CD4-positive, alpha-beta T cell treated with Interleukin-12 subunit alpha and Interleukin-12 subunit beta, for 1 hour (primary cell): ENCODE results near the gene PPHLN1.

ENCODE experiments used
- DNase-seq: peaks from one replicate; pipeline ENCODE4 v3.0.0-alpha.2; 2020

The PPHLN1 gene, protein sequence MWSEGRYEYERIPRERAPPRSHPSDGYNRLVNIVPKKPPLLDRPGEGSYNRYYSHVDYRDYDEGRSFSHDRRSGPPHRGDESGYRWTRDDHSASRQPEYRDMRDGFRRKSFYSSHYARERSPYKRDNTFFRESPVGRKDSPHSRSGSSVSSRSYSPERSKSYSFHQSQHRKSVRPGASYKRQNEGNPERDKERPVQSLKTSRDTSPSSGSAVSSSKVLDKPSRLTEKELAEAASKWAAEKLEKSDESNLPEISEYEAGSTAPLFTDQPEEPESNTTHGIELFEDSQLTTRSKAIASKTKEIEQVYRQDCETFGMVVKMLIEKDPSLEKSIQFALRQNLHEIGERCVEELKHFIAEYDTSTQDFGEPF

DNA sequence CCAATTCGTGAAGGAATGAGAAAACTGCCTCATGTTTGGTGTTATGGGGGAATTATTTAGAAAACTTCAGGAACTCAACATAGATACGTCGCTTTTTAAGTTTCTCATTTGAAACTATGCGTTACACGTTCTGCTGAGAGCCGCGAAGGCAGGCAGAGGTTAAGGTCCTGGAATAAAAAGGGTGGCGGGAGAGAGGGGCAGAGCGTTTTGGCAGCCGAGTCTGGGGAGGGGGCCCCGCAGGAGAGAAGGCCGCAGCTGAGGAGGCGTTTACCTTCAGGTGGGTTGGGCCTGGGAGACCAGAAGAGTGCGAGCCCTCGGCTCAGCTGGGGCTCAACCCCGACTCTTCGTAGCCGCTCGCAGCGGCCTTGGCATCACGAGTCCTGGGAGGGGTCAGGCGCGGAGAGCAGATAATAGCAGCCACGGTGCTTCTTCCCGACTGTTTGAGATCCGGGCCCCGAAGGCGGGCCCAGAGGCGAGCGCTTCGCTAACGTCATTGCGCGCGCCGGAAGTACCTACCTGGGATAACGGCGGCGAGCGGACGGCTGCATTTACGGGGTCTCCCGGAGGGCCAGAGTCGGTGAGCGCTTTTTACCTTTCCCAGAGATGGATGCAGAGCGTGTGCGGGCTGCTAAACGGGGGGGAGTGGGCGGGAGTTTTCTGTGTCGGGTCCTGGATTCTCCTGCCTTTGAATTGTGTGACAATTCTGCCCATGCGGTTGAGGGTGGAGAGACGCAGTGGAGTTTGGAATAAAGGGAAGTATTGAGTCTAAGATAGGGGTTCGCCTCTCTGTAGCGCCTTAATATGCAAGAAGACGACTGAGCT lies at the start of gene PPHLN1, which contains the start of gene ZCRB1:
Gene PPHLN1 (plus strand): TSS at position 515 of the 822 bp plus-strand sequence. CDS start 9,736 bp downstream, outside the sequence.
Gene ZCRB1 (minus strand): TSS at position 442 of the 822 bp plus-strand sequence. CDS start 1,992 bp downstream, outside the sequence.
- peak; percentile 82 for DNase-seq

DNA sequence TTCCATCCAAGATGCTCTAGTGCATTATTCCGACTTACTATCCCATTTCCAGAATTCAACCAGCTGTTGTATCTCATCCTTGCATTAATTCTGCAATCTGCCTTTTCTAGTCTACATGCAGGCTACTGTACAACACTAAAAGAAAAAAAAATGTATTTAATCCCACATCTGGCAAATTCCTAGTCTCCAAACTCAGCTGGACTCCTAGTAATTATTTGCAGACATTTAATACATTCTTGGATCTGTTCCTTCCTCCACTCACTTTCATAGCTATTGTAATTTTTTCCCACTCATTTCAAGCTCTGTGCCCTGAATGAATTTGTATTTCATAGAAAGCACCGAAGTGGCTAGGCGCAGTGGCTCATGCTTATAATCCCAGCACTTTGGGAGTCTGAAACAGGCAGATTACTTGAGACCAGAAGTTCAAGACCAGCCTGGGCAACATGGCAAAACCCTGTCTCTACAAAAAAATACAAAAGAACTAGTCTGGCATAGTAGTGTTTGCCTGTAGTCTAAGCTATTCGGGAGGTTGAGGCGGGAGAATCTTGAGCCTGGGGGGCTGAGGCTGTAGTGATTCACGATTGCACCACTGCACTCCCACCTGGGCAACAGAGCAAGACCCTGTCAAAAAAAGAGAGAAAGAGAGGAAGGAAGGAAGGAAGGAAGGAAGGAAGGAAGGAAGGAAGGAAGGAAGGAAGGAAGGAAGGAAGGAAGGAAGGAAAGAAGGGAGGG lies 48.4 kb upstream of the PPHLN1 start:
- DNase-seq: no peak

DNA sequence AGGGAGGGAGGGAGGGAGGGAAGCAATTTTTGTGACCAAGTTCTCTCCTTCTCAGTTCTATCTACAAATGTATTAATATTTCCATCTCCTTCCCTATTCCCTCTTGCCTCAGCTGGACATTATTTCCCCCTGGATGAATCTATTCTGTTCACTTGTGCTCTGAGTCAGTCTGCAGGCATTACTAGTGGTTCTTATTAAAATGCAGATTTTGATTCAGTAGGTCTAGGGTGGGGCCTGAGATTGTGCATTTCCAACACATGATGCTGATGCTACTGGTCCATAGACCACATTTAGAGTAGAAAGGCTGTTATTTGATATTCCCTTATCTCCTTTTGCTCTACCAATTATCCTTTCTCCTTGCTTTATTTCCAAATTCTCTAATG lies 47.8 kb upstream of the PPHLN1 start:
- DNase-seq: no peak

DNA sequence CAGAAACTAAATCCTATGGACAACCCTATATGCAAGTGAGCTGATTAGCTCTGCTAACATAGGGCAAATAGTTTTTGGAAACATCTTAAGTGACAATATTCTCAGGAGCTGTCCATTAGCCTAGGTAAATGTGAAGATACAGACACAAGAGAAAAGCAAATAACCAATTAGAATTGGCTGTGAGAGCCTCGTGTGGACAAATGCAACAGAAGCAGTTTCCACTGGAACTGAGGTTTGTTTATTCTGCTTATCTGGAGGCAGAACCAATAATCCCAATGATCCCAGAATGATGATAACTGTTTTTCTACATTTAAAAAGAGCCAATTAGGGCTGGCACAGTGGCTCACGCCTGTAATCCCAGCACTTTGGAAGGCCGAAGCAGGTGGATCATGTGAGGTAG lies 44.7 kb upstream of the PPHLN1 start:
- no peak for DNase-seq

DNA sequence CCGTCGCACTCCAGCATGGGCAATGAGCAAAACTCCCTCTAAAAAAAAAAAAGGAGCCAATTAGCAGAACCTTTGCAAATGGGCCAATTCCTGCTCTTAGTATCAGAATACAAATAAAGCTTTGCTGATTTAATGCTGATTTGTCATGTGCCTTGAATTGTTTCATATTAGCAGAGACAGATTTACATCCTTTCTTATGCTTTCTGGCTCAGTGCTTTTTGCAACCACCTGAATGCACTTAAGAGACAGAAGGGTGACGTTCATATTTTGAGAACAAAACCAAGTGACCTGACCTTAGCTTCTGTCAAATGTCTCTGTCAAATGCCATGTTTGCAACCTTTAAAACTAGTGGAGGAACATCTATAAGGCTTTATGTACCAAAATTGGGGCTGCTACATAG lies 44.1 kb upstream of the PPHLN1 start:
- DNase-seq: no peak

DNA sequence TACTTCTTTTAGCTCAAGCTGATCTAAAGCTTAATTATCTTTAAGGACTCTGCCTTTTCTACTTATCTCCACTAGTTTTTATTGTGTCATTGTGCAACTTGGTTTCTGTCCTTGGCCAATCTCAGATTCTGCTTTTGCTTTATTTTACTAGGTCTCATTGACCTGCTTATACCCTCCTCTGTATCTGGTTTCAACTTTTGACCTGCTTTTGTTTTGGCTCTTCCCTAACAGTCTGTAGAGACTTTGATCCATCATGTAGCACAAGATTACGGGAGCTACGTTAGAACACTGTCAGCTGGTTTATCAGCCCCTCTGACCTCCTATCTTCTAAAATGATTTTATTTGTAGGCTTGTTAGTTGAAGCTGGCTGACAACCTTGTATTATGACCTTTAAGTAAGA lies 43.7 kb upstream of the PPHLN1 start:
- DNase-seq: no peak

DNA sequence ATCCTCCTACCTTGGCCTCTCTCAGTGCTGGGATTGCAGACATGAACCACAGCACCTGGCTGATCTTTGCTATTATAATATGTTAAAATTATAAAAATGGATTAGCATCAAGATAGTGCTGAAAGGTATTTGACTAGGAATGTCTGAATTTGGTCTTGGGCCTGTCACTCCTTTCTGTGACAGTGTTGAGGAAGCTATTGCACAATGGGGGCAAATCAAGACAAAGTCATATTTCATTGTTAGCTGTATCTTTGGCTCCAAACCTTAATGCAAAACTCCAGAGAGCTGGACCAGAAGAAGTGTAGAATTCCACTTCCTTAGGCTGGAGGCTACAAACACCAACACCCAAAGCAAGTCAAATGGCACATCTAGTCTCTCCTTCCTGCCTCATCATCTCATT lies 42.2 kb upstream of the PPHLN1 start:
- DNase-seq: no peak

DNA sequence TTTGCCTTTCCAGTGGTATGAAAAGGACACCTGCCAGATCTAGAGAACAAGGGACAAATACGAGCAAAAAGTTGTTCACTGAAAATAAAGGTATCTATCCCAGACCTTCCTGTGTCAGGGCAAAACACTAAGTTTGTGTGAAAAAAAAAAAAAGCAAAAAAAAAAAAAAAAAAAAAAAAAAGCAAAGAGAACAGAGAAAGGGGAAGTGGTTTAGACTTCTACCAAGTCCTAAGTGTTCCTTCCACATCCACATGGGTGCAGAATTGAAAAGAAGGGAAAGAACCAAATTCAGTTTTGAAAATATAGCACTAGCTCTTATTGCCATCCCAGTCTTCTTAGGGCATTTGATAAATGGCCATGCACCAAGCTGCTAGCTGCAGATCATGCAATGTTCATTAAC lies 41.8 kb upstream of the PPHLN1 start:
- DNase-seq: no peak

DNA sequence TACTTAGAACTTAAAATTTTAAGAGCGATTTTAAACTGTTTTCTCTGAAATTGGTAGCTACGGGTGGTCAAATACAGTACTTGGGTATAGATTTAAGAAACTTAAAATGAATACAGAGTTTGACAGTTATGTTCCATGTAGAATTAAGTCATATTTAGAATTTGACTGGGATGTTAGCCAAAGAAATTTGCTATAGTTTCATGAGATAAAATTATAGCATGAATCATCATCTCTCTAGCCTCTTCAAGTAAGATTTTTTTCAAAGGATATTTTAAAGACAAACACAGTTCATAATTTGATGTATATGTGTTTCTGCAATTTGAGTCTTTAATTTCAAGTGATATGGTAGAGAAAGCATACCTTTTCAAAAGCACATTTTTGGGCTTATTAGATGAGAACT lies 41.1 kb upstream of the PPHLN1 start:
- no peak for DNase-seq

DNA sequence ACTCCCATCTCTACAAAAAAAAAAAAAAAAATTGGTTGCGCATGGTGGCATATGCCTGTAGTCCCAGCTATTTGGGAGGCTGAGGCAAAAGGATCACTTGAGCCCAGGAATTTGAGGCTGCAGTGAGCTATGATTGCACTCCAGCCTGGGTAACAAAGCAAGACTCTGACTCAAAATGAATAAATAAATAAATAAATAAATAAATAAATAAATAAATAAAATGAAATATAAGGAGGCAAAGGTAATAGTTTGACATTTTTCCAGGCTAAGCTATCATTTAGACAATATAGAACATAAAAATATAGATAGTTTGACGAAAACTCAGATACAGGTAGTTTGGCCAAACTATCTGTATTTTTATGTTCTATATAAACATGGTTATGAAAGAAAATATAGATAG lies 40.5 kb upstream of the PPHLN1 start:
- no peak for DNase-seq

DNA sequence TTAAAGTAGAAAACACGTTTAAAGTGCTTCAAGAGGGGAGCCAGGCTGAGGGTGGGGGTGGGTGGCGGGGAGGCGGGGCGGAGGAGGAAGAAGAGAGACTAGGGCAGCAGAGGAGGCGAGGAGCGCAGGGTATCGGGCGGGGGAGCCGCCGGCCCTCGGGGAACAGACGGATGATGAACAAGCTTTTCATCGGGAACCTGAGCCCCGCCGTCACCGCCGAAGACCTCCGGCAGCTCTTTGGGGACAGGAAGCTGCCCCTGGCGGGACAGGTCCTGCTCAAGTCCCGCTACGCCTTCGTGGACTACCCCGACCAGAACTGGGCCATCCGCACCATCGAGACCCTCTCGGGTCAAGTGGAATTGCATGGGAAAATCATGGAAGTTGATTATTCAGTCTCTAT lies 39.2 kb upstream of the PPHLN1 start:
- DNase-seq: no peak

DNA sequence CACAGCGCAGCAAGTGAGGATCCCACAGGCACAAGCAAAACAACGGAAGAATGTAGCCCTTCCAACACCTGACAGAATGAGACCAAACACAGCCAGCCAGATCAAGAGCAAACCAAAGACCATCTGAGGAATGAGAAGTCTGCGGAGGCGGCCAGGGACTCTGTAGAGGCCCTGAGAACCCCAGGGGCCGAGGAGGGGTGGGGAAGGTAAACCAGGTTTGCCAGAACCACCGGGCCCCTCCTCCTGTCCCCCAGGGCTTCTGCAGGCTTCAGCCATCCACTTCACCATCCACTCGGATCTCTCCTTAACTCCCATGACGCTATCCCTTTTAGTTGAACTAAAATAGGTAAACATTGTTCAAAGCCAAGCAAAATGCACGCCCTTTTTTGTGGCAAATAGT lies 37.4 kb upstream of the PPHLN1 start:
- no peak for DNase-seq

DNA sequence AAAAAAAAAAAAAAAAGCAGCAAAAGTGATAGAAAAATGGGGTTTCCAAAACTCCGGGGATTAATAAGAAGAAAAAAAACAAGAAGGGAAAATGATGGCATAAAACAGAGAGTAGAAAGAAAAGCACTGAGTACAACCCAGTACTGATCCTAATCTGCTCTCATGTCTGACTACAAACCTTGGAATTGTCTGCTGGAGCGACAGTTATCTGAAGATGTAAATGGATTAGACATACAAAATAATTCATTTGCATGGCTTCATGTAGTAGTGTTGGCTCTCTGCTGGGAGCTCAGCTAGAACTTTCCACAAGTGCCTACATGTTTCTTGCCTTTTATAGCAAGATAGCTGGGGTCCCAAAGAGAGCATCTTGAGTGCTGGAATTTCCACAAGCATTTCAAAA lies 34.3 kb upstream of the PPHLN1 start:
- no peak for DNase-seq

DNA sequence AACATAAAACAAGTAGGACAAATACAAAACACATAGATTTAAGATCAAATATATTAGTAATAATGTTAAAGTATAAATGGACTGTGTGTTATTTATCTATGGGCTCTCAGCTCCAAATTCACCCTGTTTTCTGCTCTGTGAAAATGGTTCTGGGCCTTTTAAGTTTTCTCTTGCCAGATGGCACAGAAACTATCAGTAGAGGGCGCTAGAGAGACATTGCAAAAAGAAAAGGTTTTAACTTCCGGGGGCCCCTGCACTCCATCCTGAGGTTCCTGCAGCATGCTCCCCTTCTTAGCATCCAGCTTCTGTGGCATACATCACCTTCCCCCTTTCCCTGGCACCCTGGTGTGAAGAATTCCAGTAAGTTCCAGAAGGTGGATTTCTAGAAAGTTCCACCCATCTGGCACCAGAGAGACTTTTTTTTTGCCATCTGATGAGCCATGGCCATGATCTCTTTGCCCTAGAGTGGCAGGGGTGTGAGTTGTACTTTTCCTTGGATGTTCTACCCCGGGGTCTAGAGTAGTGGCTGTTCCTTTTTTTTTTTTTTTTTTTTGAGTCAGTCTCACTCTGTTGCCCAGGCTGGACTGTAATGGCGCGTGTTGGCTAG lies 29.4 kb upstream of the PPHLN1 start:
- peak; percentile 18 for DNase-seq

DNA sequence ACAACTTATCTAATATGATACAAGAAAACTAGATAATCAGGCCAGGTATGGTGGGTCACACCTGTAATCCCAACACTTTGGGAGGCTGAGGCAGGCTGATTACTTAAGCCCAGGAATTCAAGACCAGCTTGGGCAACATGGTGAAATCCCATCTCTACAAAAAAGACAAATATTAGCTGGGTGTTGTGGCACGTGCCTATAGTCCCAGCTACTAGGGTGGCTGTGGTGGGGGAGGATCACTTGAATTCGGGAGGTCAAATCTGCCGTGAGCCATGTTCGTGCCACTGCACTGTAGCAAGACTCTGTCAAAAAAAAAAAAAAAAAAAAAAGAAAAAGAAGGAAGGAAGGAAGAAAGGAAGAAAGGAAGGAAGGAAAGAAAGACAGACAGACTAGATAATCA lies 27.1 kb upstream of the PPHLN1 start:
- no peak for DNase-seq

DNA sequence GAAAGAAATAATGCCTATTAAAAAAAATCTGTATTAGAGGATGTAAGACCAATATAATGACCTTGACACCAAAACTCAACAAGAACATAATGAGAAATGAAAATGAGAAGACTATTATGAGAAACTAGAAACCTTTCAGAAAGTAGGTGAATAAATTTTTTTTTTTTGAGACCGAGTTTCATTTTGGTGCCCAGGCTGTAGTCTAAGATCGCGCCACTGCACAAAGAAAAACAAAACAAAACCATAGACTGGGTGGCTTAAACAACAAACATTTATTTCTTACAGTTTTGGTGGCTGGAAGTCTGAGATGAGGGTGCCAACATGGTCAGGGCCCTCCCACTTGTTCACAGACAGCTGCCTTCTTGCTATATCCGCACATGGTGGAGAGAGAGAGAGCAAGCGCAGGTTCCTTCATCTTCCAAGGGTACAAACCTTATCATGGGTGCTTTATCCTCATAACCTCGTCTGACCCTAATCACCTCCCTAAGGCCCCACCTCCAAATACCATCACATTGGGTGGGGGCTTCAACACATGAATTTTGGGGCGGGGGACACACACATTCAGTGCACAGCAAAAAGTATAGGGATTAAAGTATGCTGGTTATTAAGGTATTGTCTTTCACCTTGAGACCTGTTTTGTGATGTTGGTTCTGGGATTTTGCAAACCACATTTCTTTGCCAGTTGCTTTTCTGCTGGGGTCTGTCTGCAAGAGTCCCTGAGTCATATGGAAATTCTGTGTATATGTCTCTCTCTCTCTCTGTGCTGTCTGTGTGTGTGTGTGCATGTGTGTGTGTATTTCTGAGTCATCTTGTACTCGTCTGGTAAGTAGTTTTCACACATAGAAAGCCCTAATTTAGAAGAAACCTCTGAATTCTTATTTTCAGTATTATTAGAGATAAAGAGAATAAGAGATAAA lies 26.3 kb upstream of the PPHLN1 start:
- DNase-seq: peak; percentile 20

DNA sequence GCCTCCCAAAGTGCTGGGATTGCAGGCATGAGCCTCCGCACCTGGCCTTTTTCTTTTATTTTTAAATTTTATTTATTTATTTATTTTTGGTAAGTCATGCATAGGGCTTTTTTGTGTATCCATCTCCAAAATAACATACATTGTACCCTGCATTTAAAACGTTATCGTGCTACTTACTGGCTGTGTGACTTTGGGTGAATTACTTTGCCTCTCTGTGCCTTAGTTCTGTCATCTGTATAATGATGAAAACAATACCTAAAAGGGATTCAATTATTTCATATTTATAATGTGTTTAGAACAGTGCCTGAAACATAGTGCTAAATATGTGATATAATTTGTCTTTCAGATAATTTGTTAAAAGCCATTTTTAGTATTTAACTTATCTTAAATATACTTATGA lies 19.7 kb upstream of the PPHLN1 start:
- no peak for DNase-seq

DNA sequence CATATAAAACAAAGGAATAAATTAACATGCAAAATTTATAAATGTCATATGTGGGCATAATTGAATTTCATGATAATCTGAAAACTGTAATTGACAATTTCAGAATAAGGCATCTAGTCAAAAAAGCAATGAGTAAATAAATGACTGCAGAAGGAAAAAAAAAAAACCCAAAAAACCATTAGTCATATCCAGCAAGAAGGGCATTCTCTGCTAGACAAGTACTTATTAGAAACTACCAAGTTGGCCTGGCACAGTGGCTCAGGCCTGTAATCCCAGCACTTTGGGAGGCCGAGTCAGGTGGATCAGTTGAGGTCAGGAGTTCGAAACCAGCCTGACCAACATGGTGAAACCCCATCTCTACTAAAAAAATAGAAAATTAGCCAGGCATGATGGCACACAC lies 17.6 kb upstream of the PPHLN1 start:
- no peak for DNase-seq

DNA sequence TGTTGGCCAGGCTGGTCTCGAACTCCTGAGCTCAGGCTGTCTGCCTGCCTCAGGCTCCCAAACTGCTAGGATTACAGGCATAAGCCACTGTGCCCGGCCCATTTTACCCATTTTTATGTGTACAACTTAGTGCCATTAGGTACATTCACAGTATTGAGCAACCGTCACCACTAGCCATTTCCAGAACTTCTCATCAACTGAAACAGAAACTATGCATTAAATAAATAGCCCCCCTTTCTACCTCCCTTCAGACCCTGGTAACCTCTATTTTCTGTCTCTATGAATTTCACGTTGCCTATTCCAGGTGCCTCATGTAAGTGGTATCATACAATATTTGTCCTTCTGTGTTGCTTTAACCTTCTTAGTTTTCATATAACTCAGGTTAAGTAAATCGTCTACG lies 16.0 kb upstream of the PPHLN1 start:
- DNase-seq: no peak

DNA sequence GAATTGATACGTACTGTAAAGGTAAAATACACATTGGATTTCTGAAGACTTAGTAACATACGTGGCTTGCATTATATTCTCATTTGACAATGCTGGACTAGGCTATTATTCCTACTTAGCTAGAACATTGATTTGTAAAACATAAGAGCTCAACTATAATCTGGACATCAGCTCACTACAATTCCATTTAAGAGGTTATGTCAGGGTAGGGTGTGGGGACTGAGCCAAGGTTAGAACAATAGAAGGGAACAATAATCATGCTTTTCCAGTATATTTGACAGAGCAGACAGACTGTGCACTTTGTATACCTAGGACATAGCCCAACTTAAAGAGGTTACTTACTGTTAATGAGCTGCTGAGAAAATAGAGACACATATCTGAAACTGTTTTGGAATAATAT lies 10.9 kb upstream of the PPHLN1 start:
- no peak for DNase-seq

DNA sequence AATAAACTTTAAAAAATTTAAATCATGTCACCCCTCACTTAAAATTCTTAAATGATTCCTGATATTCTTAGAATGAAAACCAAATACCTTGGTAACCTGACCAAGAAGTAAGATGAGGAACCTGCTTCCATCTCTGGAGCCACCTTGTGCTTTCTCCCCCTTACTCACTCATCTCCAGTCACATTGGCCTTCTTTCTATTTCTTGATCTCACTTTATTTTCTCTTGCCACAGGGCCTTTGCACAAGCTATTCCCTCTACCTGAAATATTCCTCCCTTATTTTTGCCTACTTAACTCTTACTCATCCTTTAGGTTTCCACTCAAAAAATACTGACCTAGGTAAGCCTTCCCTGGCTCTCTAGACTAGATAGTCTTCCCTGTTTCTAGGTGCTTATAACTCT lies 5.2 kb upstream of the PPHLN1 start:
- DNase-seq: no peak

DNA sequence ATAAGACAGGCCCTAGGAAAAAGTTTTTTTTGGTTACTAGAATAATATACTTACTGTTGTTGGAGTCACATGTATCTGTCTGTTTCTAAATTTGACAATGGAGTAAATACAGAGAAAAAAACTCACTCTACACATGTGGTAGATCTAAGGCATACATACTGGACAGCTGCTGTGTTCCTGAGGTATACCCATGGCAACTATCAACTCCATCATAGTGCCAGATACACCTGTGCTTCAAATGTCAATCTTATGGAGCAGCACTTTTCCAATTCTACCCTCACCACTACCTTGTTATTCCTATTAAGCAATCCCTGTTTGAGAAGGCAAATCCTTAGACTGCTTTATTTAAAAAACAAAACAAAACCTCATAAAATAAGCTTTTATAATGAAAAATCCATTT lies 3.4 kb upstream of the PPHLN1 start:
- no peak for DNase-seq
